SIG-M5 (cell line): Measurements from ENCODE around the gene LRRTM3.

Experiments
- DNase-seq: peaks from one replicate; lab custom pipeline; 2025; lab: John Stamatoyannopoulos, UW

Gene LRRTM3

DNA sequence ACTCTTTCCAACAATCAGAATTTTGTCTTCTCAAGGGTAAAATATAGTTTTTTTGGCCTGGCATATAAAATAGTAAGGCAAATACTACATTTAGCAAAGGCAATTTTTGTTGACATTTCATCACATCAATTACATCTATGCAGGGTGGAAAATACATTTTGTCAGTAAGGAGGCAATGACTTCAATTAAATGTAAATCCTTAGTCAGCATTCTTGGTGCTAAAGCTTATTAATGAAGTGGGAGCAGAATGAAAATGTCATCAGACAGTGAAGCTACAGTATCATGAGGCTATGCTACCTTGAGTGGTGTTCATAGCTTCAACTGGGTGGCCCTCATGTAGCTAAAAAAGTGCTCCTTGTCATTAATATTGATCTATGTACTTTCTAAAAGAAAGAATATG, 8.9 kb downstream of the LRRTM3 start:
- DNase-seq = no peak

DNA sequence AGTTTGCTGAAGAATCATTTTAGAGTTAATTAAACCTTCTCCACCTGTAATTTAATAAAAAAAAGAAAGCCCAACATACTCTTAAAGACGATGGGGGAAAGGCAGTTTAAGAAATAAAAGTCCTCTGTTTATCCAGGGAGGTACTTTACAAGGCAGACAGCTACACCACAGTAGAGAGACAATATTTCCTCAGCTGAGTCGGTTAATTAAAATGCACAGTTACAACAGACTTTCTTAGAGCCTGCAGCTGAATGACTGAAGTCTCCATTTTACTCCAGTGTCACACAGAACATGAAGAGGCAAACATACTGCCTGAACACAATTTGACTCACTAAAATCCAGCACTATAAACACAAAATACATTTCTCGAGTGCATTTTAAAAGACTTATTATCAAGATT, 15.1 kb downstream of the LRRTM3 start:
- no peak for DNase-seq

DNA sequence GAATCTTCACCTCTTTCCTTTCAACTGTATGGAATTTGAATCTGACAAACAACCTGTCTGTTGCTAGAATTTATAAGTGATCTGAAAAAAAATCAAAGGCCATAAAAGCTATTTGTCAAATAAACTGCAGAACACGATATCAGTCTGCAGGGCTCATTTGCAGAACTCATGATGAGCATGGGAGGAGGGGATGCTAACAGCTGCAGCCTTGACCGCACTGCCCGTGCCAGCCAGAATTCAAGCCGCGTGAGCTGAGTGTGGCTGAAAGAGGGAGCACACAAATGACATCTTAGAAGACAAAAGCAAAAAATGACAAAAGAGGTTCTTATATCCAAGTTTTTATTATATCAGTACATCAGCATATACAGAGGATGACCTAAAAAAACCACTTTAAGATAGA, 15.7 kb downstream of the LRRTM3 start:
- no peak for DNase-seq

DNA sequence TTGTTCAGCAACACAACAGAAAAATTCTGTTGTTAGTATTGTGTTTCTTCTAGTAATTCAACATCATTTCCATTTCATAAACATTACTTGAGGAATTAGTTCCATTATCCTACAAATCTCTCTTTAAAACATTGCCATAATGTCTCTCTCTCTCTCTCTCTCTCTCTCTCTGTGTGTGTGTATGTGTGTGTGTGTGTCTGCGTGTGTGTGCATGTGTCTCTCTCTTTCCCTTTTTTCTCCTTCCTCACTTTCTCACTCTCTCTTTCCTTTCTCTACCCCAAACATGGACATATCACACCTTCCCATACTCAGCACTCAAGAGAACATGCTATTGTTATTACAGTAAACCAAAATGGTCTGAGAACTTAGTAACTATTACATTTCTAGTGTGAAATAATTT, 16.6 kb downstream of the LRRTM3 start:
- no peak for DNase-seq

DNA sequence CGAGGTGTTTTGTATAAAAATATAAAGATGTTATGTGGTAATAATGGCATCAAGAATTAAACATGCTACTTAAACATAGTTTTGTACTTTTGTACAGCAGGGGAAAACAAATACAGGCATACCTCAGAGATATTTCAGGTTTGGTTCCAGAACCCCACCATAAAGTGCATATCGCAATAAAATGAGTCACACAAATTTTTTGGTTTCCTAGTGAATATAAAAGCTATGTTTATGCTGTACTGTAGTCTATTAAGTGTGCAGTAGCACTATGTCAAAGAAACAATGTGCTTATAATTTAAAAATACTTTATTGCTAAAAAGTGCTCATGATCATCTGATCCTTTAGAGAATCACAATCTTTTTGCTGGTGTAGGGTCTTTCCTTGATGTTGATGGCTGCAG, 17.8 kb downstream of the LRRTM3 start:
- no peak for DNase-seq

DNA sequence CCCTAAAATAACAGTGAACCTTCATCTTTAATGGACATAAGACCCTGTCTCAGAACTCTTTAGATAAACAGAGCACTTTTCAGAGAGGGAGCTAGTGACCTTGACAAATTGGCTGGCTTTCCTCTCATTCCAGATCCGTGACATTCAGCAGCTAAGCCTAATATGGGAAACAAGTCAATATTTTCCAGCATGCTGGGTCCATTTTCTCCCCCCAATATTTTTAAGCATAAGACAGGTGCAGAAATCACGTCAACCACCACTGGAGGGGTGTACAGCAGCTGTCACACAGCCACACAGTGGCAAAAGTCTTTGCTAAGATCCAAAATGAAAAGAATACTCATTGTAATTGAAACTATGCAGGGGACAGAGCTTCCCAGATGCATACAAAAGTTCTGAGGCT, 26.1 kb downstream of the LRRTM3 start:
- DNase-seq = no peak

DNA sequence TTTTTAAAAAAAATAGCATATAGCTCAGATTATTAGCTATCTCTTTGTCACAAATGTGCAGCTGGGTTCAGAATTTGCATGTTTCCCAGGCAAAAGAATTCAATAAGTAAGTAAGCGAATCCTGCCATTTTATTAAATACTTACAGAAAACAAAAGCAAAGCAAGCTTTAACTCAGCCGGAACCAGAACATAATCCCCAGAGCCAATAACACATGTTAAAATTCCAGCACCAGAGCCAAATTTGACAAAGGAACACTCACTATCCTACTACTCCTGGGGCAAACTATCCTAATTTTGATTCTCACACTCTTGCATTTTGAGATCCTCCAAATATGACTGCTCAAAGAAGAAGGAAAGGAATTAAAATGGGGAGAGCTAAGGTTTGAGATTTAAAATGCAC, 32.6 kb downstream of the LRRTM3 start:
- no peak for DNase-seq

DNA sequence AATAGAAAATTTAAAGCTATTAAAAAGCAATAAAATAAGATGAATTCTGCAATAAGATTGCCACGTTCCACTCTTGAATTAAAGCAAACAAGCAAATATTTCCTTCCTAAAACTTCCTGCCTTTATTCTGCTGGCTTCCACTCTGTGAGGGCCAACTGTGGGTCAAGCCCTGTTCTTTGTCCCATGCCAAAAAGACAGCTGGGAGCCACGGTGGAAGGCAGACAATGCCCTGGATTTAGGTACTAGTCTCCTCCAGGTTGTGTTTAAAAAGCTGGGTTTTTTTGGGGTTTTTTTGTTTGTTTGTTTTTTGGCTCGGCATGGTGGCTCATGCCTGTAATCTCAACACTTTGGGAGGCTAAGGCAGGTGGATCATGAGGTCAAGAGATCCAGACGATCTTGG, 39.1 kb downstream of the LRRTM3 start:
- DNase-seq = no peak

DNA sequence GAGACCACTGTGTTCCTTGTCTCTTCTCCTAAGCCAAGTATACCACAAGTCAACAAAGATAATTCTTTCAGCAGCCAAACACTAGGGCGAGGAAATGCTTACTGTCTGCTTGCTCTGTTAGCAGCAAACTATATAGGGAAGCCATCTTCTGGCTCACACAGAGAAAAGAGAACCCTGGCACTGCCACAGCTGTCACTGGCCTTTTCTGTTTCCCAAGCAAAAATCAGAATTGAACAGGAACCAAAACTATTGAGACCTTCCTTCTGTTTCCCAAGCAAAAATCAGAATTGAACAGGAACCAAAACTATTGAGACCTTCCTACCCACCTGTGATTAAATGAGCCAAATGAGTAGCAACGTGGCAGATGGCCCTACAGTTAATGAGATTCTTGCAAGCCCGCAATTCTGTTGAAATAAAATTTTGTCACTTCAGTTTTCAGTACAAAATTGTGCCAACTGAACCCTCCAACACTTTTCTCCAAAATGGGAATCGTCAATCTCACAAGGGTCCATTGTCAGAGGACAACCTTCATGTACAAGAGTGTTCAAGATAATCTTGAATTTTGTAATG, 54.5 kb downstream of the LRRTM3 start:
- no peak for DNase-seq

DNA sequence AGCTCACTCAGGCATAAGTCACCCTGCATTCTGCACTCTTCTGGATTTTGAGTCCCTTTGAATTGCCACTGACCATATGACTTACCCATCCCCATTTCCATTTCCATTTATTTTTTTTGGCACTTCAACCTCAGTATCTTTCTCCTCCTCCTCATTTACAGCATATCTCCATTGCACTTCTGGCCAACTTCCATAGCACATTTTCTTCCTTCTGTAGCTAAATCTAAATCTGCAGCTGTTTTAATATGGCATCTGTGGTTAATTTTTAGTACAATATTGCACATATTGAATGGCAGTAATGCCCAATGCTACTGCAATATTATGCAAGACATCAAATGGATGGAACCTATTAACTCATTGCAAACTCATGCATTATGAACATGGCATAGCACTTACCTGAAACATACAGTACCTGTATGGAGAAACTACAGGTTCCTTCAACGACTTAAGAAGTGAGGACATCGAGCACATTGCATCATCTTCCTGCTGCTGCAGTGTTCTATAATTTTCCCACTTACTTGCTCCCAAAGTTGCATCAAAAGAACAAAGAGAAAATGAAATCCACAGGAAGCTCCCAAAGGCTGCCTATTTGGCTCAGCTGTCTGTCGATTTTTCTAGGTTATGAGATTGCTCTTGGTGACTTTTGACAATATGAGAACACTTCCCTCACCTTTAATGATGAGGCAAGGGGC, 55.7 kb downstream of the LRRTM3 start:
- DNase-seq = no peak

DNA sequence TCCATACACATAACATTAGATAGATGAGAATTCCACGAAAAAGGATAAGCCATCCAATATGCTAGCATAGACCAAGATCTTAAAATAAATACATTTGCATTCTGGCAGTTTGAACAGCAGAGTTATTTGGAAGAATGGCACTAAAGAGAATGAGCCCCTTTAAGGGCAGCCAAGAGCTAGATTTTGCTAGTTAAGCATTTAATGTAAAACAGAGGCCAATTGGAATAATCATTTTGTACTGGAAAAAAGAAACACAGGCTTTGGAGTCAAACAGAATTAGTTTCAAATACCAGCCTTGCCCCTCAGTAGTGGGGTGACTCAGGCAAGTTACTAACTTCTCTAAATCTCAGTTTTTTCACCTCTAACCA, 56.2 kb downstream of the LRRTM3 start:
- no peak for DNase-seq

DNA sequence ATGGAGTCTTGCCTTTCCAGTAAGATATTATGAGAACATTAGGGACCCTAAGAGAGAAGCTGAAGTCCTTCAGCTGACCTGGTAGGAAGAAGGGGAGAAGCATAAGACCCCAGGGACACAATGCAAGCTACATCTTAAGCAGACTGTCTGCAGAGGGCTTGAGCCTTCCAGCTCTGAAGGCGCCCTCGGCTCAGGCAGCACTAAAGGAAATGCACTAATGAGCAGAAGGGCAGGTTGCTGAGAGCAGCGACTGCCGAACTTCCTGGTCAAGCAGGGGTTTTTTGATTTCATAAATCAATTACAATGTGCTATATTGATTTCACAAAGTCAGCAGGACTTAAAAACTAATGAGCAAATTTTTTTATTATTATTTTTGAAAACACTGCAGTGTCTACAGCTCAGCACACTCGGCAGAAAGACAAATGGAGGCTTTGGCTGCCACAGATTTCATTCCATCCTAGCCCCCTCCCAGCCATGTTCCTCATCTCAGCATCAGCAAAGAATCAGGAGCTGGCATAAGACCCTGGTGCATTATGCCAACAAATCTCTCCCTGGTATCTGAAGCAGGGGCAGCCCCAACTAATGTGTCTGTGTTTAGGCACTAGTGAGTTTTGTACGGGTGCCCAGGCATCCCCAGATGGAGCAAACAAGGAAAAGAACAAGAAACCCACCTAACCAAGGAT, 57.1 kb downstream of the LRRTM3 start:
- no peak for DNase-seq

DNA sequence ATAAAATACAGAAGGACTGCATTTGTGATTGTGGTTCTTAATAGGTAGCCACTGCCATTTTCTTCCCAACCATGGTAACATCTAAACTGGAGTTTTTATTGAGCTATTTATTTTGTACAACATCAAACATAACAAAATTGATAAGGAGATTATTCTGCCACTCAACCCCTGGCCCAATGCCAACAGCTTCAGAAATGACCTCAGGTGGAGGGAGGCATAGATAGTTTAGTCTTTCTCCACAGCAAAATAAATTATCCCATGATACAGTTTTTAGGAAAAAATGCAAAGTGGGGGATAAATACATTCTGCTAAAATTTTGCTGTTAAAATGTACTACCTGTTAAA, 57.6 kb downstream of the LRRTM3 start:
- DNase-seq = no peak

DNA sequence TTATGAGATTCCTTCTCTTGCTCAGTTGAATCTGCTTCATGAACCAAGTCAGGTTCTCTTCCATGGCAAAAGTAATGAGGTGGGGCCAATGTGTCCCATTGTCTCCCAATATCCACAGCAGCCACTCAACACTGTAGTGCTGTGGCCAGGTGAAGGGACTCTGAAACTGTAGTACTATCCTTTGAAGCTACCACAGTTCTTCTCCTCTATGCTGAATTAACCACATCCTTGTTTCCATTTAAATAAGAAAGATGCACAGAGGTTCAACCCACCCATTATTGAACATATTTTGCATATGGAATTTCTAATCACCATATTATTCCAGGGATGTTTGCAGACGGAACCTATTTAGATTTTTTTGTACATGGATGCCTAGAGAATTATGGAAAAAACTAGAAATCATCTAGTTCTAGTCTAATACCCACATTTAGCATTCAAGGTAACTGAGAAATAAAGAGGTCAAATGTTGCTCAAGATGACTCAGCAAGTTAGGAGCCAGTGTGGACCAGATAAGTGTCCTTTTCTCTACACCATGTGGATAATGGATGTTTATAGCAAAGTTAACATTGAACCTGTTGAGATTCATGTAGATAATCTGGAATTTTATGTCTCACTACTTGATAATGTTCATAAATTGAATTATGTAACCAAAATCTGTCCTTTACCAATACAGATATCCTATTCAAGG, 64.5 kb downstream of the LRRTM3 start:
- no peak for DNase-seq

DNA sequence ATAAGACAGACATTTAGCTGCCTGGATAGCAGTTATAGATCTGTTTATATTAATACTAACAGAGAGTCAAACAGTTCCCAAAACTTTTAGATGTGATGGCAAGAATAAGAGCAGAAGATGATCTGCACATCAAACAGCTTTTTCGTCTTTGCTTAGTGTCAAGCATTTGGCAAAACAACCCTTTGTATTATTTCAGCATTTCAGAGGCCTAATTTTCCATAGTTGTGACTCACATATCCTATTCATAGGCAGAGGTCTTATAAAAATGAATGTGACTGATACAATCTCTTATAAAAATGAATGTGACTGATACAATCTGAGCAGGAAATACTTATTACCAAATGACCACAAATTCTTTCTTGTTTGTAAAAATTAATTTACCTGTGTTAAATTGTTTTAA, 71.2 kb downstream of the LRRTM3 start:
- no peak for DNase-seq

DNA sequence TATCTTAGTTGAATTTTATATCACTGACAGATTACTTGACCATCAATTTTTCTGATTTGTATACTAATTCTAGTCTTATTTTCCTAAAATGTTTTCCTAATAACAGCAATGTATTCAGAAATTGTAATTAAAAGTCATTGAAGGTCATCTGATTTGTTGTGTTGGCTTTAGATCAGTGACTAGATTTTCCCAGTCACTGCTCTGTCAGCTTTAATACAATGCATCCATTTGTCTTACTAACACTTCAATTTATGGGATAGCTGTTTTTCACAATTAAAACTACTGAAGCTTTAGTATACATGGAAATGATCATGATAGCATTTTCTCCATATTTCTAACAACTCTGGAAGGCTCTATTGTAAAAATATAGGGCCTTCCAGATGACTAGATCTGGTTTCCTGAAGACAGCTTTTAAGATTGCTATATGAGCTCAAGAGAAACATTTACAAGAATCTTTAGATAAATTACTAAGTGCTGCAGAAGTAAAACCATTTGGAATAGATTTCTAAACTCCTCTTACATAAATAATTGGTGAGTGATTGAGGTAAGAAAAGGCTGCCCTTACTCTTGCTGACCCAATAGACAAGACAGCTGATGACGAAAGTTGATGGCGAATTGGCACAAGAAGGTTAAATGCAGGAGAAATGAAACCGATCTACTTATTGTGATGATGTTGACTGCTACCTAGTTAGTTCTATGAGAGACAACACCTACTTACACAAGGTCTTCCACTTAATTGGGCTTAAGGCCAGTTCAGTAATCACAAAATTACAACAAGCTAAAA, 74.1 kb downstream of the LRRTM3 start:
- no peak for DNase-seq

DNA sequence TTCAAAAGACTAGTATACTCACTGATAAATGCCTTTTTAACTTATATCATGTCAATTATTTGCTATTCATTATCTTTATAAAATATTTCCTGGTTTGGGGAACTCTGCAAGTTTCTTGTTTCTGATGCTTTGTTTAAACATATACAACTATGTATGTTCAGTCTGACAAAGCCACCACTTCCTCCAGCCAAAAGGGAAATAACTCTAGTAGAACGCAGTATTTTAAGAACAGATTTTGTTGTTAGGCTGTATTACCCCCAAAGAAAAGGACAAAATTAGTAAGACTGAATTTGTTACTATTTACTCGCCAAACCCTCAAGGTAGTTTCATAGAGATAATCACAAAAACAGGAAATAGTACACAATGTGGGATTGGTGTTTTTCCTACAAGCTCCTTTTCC, 78.9 kb downstream of the LRRTM3 start:
- DNase-seq = no peak

DNA sequence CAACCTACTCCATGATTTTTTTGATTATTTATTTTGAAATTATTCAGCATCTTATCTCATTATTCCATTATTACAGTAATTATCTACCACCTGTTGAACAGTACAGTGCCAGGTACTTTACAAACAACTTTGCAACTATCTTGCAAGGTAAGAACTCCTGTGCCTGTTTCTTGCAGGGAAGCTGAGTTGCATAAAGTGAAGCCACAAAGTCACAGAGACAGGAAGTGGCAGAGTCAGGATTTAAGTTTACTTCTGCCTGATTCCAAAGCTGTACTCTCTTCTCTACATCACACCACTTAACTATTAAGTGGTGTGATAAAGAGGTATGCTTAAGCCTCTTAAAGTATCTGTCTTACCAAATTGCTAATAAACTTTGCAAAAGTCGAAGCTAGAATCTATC, 80.1 kb downstream of the LRRTM3 start:
- DNase-seq = no peak

DNA sequence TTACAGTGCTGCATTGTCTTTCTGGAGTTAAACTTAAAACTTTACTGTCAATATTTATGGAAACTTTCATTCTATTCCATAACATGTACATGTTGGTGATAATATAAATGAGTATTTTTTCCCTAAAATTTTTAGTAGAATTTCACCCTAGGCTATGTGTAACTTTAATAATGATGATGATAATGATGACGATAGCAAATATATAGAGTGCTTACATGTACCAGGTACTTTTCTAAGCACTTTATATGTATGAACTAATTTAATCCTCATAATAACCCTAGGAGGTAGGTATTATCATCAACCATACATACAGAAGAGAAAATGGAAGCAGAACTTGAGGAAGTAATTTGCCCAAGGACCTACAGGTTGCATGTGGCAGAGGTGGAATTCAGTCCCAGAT, 85.6 kb downstream of the LRRTM3 start:
- no peak for DNase-seq

DNA sequence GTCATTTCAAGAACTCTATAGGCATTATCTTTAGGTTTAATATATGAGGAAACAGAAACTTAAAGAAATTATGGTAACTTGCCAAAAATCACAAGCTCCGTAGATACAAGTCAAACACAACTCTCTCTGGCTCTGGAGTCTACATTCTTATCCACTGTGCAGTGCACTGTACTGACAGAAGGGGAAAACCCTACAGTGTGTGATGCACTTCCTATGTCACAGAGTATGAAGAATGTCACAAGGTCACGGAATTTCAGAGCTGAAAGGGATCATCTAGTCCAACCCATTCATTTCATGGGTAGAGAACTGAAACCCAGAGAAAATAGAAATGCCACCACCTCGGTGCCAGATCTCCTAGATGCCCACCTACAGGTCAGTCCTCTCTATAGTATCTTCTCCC, 86.1 kb downstream of the LRRTM3 start:
- DNase-seq = no peak

DNA sequence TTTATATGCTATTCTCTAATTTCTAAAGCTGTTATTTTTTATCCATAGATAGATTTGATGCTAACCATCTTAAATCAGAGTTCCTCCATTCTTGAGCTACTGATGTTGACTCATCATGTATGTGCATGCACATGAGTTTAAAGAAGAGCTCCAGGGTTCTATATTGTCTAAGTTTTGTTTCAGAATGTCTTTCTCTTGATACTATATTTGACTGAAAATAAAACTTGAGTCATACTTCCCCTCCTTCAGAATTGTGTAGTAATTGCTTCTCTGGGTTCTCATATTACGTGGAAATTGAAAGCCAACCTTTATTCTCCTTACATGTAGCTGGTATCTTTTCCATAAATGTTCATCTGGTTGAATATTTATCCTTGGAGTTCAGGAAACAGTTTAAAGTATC, 89.4 kb downstream of the LRRTM3 start:
- no peak for DNase-seq

DNA sequence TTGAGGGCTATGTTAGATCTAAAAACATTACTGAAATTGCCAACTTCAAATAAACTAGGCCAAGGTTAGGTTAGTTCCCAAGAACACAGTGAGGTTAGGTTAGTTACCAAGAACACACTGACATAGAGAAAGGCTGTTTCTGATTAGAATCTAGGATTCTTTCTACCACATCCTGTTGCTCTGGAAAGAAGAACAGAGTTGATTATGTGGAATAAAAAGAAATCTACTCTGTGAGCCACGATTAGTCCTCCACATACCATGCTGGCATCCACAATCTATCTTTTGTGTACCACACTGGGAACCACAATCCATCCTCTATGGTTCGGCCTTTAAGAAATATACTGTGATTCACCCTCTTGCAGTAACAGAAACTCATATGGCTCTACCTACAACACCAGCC, 91.4 kb downstream of the LRRTM3 start:
- DNase-seq = no peak

DNA sequence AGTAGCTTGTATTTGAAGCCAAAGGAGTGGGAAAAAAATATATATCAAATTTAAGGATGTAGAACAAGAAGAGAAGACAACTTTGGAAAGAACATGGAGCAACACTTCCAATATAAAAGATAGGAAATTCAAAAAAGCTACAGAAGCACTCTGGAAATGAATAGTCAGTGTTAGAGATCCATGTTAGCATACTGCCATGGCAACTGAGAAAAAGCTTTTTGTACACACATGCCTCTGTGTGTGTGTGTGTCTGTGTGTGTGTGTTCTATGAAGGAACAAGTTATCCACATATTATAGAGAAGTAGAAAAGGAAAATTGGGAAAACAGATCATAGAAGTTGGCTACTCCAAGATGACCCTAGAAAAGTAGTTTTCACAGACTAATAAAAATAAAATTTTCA, 96.3 kb downstream of the LRRTM3 start:
- no peak for DNase-seq
